Measurements from ENCODE around the gene NAPEPLD.

GRCh38 chr7:103149808-103150180 is 895 bp upstream of the NAPEPLD start:
- TF ChIP-seq CTCF (IDR thresholded peaks at IDR 0.05): no peak
- no peak for TF ChIP-seq POLR2A (IDR thresholded peaks at IDR 0.05)
- no peak for TF ChIP-seq POLR2AphosphoS5 (IDR thresholded peaks at IDR 0.05)

All from breast epithelium (tissue), 3 donors.